Stimulated activated CD8-positive, alpha-beta memory T cell treated with anti-CD3 and anti-CD28 coated beads, Interleukin-15, amount 100 ng/mL, for 48 hours (primary cell): ENCODE data around the gene GALNT17.
"Not testable (repeated sequence)": the region's sequence is repeated elsewhere in the genome, so short reads cannot be mapped to it uniquely, and the experiment has no call there.

ENCODE experiments used
- DNase-seq, 2 donors: peaks; one replicate each; pipeline ENCODE4 v3.0.0-alpha.2; 2020; ENCODE audit warnings: low read depth in 2 of 2

GALNT17 gene

GRCh38 chr7:71560354-71560995 is 428.5 kb downstream of the GALNT17 start:
- DNase-seq = no peak

- DNase-seq = no peak
Observed at GRCh38 chr7:71563276-71563675, 431.3 kb downstream of the GALNT17 start.

- DNase-seq = no peak
Observed at GRCh38 chr7:71566376-71566775, 434.4 kb downstream of the GALNT17 start.

- DNase-seq = no peak
Observed at GRCh38 chr7:71566991-71567390, 435.0 kb downstream of the GALNT17 start.

GRCh38 chr7:71574153-71574860 is 442.4 kb downstream of the GALNT17 start:
- DNase-seq = no peak

GRCh38 chr7:71580027-71580426 is 448.1 kb downstream of the GALNT17 start:
- no peak for DNase-seq

- no peak for DNase-seq
Observed at GRCh38 chr7:71584256-71584655, 452.3 kb downstream of the GALNT17 start.

GRCh38 chr7:71591876-71592275 is 459.9 kb downstream of the GALNT17 start:
- DNase-seq = no peak

GRCh38 chr7:71592388-71592787 is 460.4 kb downstream of the GALNT17 start:
- DNase-seq = not testable (repeated sequence)

GRCh38 chr7:71594736-71595135 is 462.8 kb downstream of the GALNT17 start:
- DNase-seq = no peak

- no peak for DNase-seq
Observed at GRCh38 chr7:71595176-71595575, 463.2 kb downstream of the GALNT17 start.

- DNase-seq = no peak
Observed at GRCh38 chr7:71598553-71598952, 466.6 kb downstream of the GALNT17 start.

- no peak for DNase-seq
Observed at GRCh38 chr7:71601851-71602250, 469.9 kb downstream of the GALNT17 start.

GRCh38 chr7:71604818-71605414 is 473.0 kb downstream of the GALNT17 start:
- DNase-seq = no peak

GRCh38 chr7:71611986-71612385 is 480.0 kb downstream of the GALNT17 start:
- no peak for DNase-seq

- DNase-seq = no peak
Observed at GRCh38 chr7:71612911-71613310, 481.0 kb downstream of the GALNT17 start.

- DNase-seq = no peak
Observed at GRCh38 chr7:71613313-71613712, 481.4 kb downstream of the GALNT17 start.

GRCh38 chr7:71615017-71615416 is 483.1 kb downstream of the GALNT17 start:
- DNase-seq = no peak

- DNase-seq = no peak
Observed at GRCh38 chr7:71616217-71616616, 484.3 kb downstream of the GALNT17 start.

GRCh38 chr7:71618278-71618677 is 486.3 kb downstream of the GALNT17 start:
- no peak for DNase-seq

GRCh38 chr7:71625545-71625944 is 493.6 kb downstream of the GALNT17 start:
- no peak for DNase-seq

- no peak for DNase-seq
Observed at GRCh38 chr7:71626206-71626605, 494.3 kb downstream of the GALNT17 start.

- DNase-seq = no peak
Observed at GRCh38 chr7:71627651-71628050, 495.7 kb downstream of the GALNT17 start.
